Ovary (tissue), 3 donors: ENCODE data around the gene ASB1.

Experiments used
- POLR2A ChIP-seq: fragments of 450-650 bp; IDR thresholded peaks from one replicate; pipeline ENCODE4 v1.6.1; 2017; ENCODE audit warnings: antibody characterized with exemption, mild to moderate bottlenecking, moderate library complexity
- TF ChIP-seq, protein P1 (sequence below), 3 donors: fragments of 450-650 bp in 2 of 3; fragments of 200-600 bp in 1 of 3; IDR thresholded peaks; one replicate each; pipeline versions ENCODE4 v1.5.1 to v1.8.0; 2016 to 2022; ENCODE audit warnings: antibody characterized with exemption in 3 of 3, mild to moderate bottlenecking in 1 of 3
- donor health status: DM: no; HTN: no; CAD: no.

DNA sequence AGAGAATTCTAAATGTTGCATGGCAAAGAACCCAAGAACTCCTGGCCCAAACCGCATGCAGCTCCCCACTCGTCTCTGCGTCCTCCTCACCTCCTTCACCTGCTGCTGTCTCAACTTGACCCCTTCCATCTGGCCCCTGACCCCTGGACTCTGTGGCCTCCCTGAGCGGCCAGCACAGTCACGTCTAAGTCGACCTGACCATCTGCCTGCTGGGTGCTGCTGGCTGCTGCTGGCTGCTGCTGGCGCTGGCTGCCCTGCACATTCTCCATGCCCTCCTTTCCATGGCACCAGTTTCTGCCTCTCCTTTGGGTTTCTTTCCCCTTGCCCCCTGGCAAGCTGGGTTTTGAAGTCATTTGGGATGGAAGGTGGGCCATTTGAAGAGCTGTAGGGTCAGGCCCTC lies 30.1 kb upstream of the ASB1 start:
- TF ChIP-seq, protein P1, sequence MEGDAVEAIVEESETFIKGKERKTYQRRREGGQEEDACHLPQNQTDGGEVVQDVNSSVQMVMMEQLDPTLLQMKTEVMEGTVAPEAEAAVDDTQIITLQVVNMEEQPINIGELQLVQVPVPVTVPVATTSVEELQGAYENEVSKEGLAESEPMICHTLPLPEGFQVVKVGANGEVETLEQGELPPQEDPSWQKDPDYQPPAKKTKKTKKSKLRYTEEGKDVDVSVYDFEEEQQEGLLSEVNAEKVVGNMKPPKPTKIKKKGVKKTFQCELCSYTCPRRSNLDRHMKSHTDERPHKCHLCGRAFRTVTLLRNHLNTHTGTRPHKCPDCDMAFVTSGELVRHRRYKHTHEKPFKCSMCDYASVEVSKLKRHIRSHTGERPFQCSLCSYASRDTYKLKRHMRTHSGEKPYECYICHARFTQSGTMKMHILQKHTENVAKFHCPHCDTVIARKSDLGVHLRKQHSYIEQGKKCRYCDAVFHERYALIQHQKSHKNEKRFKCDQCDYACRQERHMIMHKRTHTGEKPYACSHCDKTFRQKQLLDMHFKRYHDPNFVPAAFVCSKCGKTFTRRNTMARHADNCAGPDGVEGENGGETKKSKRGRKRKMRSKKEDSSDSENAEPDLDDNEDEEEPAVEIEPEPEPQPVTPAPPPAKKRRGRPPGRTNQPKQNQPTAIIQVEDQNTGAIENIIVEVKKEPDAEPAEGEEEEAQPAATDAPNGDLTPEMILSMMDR (IDR thresholded peaks at IDR 0.05), result no peak
- TF ChIP-seq POLR2A, result no peak
